GM21576 (cell line): ENCODE data around the gene MLF2.
A peak's percentile ranks its signal among the peaks of the same experiment; 100 is the strongest.
"Not testable (repeated sequence)": the region's sequence is repeated elsewhere in the genome, so short reads cannot be mapped to it uniquely, and the experiment has no call there.

ENCODE experiments used
- ATAC-seq: cut with Tn5 transposase; IDR thresholded peaks from one replicate; pipeline ENCODE4 v1.9.1; 2021; ENCODE audit warnings: mild to moderate bottlenecking, moderate library complexity; ENCODE audit not compliant: unreplicated experiment

The MLF2 gene

GRCh38 chr12:6765634-6766581, 13.0 kb upstream of the MLF2 start, which contains the start of gene PTMS:
Gene PTMS, plus strand, starts transcription at chr12:6766363. Its CDS starts 343 bp downstream, at chr12:6766706.
- ATAC-seq = peak; percentile 18

- ATAC-seq = no peak
These were observed 12.2 kb upstream of the MLF2 start for GRCh38 chr12:6765048-6765633.

DNA sequence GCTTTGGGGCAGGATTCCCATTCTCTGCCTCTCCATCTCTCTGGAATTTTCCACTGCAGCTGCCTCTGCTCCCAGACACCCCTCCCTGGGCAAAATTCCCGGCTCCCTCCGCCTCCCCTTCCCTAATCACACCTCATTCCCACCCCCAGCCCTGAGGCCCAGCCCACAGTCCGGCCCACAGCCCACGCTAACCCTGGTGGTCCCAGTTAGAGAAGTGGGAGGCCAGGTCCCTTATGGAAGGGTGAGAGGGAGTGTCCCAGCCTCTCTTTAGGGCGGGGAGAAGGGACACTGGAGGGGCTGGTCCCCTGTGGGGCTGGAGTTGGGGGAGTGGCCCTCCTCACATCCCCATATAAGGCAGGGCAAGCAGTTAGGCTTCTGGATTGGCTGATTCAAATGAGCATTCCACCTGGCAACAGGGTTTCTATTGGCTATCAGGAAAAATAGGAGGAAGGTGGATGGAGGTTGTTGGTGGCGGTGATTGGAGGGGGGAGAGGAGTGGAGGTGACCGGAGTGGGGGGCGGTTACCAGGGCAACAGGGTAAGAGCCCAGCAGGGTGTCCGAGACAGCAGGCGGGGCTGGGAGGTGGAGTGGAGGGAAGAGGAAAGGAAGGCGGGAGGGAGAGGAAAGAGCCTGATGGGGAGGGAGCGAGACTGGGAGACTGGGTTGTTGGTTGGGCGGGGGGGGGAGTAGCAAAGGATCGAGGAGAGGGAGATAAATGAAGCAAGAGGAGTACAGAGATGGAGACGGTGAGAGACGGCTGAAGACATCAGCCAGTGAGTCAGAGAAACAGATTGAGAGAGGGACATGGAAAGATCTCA, 11.3 kb upstream of the MLF2 start:
- peak; percentile 79 for ATAC-seq

DNA sequence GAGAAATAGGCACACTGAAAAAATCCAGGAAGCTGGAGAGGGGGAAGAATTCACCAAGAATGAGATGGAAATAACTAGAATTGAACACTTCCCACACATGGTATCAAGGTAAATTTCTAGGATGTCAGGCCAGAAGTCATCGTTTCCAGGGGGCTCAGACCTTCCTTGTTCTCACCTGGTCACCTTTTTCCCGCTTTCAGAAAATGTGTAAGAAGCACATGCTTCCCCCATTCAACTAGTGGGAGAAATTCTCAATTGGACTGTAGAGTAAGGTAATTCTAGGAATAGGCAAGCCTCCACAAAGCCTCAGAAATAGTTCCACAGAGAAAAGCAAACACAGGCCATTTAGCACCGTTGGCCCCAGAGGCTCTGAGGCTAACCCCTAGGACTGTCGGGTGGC, 10.4 kb upstream of the MLF2 start:
- no peak for ATAC-seq

DNA sequence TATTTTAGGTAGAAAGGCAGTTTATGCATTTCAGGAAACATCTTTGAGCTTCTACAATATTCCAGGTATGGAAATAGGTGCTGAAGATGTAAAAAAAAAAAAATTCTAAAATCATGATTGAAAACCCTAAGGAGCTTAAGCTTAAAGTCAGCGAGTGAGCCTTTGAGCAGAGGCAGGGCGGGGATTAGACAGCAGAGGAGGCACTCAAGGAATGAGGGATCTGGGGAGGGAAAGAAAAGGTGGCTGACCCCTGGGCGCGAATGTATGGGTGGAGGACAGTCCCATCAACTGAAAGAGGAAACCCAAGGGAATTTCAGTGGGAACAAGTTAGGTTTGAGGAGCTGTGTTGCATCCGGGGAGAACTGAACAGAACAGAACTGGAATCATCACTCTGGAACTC, 6.8 kb upstream of the MLF2 start:
- ATAC-seq = no peak

GRCh38 chr12:6758506-6759095, 5.7 kb upstream of the MLF2 start:
- no peak for ATAC-seq

DNA sequence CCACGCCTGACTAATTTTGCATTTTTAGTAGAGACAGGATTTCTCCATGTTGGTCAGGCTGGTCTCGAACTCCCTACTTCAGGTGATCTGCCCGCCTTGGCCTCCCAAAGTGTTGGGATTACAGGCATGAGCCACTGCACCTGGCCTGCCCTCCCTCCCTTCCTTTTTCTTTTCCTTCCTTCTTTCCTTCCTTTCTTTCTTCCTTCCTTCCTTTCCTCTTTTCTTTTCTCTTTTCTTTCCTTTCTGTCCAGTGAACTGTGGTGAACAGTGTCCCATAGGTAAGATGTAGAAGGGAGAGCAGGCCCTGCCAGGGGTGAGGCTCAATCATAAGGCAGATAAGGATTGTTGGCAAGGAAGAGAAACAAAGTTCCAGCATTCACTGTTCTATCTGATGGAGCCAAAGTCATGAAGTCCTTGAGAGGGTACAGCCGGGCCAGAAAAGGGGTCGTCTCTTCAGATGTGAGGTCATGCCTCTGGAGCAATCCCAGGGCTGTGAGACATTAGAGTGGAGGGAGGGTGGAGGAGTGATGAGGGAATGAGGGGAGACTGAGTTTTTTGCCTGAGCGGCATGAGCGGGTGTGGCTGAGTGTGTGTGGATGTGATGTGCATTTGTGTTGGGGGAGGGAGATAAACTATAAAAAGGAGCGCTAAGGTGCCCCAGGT, 4.2 kb upstream of the MLF2 start:
- no peak for ATAC-seq

GRCh38 chr12:6754411-6754810, 1.5 kb upstream of the MLF2 start:
- ATAC-seq = no peak

- no peak for ATAC-seq
These were observed 923 bp upstream of the MLF2 start for GRCh38 chr12:6753772-6754356.

GRCh38 chr12:6752167-6752920, 597 bp downstream of the MLF2 start:
- ATAC-seq = no peak

GRCh38 chr12:6751767-6752166, 1.2 kb downstream of the MLF2 start:
- ATAC-seq = no peak

- ATAC-seq = no peak
These were observed 2.4 kb downstream of the MLF2 start for GRCh38 chr12:6750506-6750905.

GRCh38 chr12:6748761-6749160, 4.2 kb downstream of the MLF2 start:
- ATAC-seq = no peak

DNA sequence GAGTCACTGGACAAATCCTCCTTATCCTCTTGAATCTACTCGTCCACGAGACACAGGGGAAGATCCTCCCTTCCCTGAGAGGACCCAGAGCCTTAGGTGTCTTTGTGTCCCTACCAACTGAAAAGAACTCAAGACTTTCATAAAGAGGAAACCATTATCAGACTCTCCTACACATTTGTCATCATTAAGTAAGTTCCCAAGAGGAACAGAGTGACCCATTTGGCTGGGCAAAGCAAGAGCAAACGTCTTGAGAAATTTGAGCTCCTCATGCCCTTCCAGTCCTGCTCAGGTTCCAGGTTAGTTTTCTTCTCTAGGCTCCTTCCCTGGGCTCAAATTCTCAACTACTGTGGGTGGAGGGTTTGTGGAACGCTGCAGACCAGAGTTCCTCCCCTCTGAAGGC, 5.7 kb downstream of the MLF2 start:
- ATAC-seq = no peak

DNA sequence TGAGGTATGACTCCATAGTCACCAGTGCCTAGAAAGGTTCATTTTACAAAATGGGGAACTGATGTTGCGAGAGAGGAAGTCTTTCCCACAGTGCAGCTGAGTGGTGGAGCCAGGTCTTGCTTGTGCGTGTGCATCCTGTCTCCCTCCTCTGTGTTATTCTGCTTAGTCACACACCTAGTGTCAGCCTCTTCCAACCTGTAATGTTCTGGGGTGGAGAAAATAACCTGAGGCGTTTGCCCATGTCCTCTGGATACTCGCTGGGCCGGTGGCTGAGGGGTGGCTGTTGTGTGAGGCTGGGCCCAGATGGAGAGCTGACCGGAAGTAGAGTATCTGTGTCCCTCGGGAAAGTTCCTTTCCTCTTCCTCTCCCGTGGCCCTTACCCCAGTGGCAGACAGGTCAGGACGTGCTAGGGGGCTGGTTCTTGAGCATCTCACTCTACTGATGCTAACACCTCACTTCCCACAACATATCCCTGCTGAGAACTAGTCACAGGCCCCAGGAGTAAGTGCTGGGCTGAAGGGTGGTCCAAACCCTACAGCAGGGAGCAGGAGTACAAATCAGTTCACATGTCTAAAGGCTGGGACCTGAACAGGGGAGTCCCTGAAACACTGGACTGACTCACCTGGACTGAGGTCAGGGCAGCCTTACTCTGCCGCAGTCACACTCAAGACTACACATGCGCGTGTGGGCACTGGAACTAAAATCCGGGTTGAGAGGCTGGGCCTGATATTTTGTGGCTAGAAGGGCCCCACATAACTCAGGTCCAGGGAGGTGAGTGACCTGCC, 7.0 kb downstream of the MLF2 start:
- no peak for ATAC-seq

DNA sequence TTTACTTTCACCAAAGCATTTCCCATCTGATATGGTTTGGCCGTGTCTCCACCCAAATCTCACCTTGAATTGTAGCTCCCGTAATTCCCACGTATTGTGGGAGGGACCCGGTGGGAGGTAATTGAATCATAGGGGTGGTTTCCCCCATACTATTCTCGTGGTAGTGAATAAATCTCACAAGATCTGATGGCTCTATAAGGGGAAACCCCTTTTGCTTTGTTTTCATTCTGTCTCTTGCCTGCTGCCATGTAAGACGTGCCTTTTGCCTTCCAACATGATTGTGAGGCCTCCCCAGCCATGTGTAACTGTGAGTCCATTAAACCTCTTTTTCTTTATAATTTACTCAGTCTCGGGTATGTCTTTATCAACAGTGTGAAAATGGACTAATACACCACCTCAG, 9.6 kb downstream of the MLF2 start:
- not testable (repeated sequence) for ATAC-seq

DNA sequence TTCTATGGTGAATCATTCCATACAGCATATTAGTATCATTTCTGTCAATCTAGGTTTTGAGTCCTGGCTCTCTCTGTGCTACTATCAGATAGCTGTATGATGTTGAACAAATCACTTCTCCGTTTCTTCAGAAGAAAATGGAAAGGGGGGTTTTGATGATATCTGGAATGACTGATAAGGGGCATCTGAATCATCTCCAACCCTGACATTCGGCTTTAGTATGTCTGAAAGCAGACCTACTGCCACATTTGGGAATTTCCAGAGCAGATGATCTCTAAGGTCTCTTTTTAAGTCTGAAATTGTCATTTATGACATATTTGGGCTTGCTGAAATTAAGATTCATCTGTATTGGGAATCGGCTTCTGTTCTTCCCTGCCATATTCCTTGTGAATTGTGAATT, 10.1 kb downstream of the MLF2 start:
- ATAC-seq = no peak

DNA sequence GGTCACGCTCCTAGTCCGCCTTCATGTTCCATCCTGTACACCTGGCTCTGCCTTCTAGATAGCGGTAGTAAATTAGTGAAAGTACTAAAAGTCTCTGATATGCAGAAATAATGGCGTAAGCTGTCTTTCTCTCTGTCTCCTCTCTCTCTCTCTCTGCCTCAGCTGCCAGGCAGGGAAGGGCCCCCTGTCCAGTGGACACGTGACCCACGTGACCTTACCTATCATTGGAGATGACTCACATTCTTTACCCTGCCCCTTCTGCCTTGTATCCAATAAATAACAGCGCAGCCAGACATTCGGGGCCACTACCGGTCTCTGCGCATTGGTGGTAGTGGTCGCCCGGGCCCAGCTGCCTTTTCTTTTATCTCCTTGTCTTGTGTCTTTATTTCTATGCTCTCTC, 10.9 kb downstream of the MLF2 start:
- ATAC-seq = not testable (repeated sequence)

GRCh38 chr12:6736754-6737153, 16.2 kb downstream of the MLF2 start:
- ATAC-seq = no peak
